ENCODE results near the gene MYL12A.
"Not testable (repeated sequence)": the region's sequence is repeated elsewhere in the genome, so short reads cannot be mapped to it uniquely, and the experiment has no call there.

The MYL12A gene

DNA sequence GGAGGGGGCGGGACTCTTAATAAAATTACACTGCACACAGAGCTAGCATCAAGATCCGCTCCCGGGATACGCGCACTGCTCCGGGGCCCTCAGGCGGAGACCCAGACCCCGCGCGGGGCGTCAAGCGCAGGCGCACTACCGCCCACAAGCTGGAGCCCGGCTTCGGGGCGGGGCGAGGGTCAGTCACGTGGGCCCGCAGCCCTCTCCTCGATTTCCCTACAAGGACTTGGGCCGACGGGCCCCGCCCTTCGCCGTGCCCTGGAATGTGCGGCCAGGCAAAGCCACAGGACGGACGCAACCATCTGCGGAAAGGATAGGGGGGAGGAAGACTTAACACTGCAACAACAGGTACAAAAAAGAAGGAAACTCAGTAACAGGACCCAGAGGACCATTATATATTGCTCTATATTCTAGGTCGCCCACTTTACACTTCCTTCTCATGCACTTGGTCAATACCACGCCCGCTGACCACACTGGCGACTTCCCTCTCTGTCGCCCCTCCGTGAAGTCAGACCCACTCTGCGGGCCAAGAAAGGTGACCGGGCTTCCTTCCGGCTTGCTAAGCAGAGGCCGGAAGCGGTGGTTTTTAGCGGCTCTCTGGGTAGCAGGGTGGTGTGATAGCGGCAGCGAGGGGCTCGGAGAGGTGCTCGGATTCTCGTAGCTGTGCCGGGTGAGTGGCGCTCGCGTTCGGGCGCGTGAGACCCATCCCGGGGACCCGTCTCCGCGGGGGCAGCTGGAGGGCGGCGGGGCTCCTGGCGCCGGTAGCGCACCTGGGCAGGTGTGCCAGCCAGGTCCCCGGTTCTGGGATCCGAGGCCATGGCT lies at the start of gene MYL12A:
TSS of gene MYL12A (plus strand) at position 562 of the 822 bp plus-strand sequence. CDS start 5,447 bp downstream, outside the sequence.
- DNase-seq: peak; percentile 94 to 97

DNA sequence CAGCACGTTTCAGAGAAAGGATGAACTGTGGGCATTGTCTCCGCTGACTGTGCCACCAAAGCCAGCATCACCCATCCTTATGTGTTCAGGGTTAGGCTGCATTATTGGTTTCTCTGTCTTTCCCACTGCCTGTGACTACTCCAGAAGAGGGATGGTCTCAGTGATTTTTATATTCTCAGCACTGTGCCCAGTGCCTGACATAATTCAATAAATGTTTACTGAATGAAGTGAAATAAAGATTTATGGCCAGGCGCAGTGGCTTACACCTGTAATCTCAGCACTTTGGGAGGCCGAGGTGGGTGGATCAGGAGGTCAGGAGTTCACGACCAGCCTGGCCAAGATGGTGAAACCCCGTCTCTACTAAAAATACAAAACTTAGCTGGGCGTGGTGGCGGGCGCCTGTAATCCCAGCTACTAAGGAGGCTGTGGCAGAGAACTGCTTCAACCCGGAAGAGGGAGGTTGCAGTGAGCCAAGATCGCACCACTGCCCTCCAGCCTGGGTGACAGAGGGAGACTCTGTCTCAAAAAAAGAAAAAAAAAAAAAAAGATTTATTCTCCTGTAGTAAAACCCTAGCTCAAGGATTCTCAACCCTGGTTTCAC lies 49.2 kb upstream of the MYL12A start:
- not testable (repeated sequence) for DNase-seq

DNA sequence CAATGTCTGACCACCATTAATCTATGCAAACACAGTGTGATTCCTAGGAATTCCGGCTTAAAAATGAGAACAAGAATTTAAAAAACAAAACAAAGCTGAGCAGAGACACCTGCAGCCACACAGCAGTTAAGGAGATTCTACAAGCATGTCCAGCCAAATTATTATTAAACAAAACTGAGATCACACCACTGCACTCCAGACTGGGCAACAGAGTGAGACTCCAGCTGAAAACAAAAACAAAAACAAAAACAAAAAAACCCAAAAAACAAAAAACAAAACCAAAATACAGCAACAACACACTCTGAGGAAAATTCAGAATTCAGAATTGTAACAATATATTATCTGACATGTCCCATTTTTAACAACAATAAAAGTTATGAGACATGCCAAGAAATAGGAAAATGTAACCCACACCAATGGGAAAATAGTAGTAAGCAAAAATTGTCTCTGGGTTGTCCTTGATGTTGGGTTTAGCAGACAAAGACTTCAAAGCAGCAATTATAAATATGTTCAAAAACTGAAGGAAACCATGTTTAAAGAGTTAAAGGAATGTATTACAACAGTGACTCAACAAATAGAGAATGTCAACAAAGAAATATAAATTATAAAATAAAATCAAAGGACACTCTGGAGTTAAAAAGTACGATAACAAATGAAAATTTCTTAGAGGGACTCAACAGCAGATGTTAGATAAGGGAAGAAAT lies 47.5 kb upstream of the MYL12A start:
- DNase-seq: no peak

DNA sequence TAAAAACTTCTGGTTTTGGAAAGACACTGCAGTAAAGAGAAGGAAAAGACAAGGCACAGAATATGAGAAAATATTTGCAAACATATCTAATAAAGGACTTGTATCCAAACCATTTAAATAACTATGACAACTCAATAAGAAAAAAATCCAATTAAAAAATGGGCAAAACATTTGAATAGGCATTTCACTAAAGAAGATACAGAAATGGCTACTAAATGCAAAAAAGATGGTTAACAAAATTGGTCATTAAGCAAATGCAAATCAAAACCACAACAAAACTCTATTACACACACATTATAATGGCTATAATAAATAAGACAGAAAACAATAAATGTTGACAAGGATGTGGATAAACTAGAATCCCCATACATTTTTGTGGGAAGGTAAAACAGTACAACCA lies 42.4 kb upstream of the MYL12A start:
- DNase-seq: no peak

DNA sequence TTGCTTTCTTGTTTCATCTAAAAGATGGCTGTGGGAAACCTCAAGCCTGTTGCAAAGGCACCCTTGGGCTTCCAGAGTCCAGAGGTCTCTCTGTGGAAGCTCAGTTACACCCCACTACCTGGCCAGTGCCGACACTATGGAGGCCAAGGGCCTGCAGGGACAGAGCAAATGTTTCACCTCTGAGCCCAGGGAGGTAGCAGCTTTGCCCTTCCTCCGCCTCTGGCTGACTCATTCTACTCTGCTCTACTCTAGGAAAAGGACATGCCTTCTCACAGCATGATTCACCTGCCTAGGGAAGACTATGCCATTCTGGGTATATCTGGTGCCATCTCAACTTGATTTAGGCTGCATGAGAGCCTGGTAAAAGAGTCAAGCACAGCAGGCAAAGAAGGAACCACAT lies 40.0 kb upstream of the MYL12A start:
- DNase-seq: no peak

DNA sequence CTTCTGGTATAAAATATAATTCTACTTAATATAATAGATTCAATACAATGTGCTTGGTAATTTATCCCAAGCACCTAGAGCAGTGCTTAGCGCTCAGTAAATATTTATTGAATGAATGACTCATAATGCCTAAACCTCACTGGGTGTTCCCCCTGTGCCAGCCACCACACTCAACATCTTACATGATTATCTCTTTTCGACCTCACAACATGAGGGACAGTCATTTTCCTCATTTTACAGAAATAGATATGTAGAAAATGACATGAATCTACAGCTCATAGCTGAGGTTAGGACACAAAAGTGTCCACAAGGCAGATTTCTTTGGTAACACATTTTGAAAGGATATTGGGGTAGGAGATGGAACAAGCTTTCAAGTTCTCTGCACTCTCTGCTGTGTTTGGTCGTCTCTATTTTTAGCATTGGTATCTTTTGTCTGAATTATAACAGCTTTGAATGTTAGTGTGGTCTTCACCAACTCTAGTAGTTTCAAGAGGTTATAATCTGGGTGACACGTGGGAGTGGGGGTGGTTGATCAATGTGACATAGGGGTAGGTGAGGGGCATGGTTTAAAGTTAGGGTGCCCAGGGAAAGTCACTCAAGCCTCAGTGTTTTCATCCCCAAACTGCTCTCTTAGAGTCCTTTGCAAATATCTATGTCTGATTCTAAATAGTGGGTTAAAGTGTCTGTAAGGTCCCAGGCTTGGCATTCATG lies 37.6 kb upstream of the MYL12A start:
- DNase-seq: no peak

DNA sequence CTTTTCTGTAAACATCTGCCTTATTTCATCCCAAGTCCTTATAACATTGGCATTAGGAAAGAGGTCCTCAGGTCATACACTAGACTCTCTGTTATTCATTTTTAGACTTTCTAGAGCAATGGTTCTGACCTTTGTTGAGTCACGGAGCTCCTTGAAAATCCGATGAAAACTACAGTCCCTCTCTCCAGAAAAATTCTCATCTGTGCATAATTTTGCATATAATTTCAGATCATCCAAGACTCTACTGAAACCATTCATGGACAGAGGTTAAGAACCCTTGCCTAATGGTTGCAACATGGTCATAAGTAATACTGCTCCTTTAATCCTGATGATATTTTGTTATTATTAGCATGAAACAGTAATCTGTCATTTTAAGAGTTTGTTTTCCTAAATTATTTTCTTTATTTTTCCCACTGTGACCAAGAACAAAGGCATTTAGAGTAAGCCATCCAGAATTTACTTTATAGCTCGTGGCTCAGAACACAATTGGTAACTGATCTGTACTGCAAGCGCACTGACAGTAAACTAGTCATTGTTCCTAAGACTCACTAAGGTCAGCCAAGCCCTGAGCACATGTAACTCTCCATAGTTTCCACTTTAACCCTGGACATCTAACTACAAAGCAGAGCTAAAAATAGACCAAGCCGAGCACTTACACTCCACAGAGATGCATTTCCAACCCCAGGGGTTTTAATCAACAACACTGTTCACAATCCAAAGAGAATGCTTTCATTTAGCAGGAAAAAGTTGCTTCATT lies 36.2 kb upstream of the MYL12A start:
- no peak for DNase-seq

DNA sequence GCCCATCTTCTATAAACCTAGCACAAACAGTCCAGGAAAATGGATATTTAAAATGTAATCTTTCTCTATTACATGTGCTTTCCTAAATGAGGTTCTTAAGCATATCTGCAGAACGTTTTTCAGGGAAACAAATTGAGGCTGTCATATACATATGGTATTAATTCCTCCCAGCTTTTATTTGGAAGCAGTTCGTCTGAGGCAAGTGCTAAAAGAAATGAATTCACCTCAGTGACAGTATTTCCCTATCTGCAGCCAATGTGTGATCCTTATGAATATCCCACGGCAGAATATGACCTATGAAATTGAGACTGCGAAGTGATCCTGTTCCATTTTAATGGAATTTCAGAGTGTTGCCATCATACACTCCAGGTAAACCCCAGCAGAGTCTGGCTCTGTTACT lies 34.9 kb upstream of the MYL12A start:
- DNase-seq: no peak

DNA sequence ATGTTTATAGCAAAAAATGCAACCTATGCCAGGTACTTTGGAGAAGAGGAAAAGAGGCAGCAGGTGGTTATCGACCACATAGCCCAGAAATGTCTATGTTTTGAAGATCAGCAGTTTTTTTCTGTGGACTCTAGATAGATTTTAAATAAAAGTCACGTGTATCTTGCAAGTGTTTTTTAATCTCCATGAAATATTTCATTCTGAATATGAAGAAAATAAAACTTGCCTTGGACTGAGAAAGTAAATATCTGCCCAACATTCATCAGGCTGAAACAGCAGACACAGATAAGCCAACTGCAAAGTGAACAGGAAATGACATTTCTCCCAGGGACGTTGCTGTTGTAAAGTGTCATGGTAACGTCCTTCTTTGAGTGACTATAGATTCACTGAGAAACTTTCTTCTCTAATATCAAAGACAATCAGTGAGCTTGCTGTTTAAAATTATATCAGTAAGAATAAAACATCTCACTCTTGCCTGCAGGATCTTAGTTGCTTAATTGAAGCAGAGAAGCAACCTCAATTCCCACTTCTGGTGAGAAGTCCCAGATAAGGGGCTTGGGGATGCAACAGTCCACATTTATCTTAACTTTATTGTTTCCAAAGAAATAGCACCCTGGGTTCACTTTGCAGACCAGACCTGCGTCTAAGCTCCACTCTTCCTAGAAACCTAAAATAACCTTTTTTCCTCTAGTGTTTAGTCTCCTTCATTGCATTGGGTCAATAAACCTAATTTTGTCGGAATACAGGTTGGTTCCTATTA lies 34.1 kb upstream of the MYL12A start:
- DNase-seq: peak; percentile 30 to 36

DNA sequence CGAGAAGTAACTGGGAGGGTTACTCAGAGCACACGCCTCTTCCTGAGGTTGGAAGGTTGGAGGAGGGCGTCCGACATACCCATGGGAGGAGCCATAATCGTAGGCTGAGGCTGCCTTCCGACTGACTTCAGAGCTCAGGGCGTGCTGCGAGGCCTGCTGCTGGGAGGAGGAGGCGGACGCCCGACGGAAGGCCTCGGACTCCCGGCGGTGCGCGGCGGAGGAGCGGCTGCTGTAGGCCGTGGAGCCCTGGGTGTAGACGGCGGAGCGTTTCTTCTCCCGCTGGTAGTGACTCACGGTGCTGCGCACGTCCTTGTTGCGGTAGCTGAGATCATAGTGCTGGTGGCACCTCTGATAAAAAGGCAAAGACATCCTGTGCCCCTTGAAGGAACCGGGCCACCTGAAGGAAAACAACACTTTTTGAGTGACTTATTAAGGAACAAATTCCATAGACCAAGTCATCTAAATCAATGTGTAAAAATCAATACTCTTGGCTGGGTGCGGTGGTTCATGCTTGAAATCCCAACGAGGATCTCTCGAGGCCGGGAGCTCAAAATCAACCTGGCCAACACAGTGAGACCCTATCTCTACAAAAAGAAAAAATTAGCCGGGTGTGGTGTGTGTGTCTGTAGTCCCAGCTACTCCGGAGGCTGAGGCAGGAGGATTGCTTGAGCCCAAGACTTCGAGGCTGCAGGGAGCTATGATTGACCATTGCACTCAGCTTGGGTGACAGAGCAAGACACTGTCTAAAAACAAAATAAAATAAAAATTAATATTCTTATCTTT lies 32.6 kb upstream of the MYL12A start:
- no peak for DNase-seq

DNA sequence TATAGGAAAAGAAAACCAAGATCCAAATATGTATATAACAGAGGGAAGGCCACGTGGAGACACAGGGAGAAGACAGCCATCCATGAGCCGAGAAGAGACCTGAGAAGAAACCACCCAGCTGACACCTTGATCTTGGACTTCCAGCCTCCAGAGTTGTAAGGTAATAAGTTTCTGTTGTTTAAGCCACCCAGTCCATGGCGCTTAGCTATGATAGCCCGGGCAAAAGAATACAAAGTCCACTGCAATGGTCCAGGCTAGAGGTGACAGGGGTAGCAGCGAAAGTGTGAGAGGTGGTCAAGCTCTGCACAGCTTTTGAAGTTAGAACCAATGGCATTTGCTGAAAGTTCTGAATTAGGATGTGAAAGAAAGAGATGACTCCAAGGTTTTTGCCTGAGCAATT lies 30.6 kb upstream of the MYL12A start:
- DNase-seq: no peak

DNA sequence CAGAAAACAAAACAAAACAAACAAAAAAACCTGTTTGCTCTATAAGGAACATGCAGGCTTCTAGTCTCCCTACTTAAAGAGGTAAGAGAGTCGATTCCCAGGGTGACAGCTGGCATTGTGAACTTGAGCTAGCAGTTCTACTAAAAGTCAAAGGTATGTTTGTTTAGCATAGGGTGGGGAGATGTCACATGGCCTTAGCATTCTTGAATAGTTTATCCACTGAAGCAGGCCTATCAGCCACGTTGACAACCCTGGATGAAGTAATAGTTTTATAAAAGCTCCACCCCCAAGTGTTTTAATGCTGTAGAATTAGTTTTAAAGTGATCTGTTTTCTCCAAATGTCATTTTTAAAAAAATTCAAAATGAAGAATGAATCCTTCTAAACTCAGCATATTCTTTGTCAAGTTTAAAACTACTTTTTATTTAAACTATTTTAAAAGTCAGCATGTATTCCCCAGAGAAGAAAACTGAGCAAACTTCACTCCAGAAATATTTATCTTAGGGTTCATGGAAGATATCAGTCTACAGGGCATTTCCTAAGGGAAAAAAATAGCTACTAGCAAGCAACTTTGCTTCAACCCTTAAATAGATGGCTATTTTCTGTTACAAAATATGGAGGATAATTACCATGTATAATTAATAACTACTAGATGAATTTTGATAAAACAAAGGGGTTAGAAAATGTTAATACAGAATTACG lies 29.5 kb upstream of the MYL12A start:
- DNase-seq: no peak

DNA sequence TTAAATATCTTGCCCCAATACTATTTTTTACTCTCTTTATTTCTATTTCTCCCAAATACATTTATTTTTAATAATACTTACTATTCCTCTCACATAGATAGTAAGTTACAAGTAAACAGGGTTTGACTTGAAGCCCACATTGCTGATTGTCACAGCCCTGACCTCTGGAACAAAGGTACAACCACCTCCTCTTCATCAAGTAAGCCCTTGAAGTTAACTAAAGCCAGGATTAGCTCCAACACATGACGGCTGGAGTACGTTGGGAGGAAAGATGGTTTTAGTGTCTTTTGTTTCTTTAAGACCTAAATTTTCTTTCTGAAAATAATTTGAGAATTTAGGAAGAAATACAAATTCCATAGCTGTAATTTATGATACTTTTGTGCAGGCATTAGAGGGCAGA lies 28.8 kb upstream of the MYL12A start:
- DNase-seq: no peak

DNA sequence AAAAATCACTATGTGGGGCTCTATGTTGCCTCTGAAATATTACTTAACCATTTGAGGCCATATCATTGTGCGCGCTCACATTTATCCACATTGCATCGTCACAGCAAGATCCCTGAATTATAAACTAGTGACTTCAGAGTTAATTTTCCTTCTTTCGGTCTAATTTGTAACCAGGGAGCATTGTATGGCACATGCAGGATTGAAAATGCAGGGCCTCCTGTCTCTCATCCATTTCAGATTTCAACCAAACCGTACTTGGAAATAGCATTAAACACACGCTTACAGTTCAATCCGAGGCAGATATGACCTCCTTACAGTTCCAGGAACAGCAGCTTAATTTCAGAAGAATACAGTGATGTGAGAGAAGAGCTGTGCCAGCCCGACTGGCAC lies 28.4 kb upstream of the MYL12A start:
- DNase-seq: no peak

DNA sequence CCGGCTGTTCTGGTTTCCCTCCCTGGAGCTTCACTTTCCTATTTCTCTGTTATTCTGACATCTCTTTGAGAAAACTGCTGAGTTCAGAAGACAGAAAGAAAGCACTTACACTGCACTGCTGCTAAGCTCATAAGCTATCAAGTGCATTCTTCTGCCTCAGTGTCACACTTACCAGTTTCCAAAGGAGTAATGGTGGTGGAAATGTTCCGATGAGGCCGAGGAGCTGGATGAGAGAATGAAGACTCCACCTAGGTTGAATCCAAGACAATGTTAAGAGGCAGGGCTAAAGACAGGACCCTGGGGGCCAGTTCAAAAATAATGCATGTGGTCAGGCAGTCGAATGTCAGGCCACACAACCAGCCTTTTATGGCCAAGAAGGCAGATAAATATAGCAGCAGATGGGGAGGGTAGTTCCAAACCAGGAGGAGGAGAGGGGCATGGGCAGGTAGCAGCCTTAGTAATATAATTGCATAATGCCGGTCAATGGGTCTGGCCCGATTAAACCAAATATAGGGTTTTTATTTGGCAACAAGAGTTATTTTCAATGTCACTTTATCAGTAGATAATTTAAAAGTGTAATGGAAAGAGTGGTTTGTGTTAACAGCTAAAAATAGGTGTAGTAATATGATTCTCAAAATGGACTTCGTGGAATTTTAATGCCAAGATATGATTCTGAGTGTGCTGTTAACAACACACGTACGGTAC lies 27.8 kb upstream of the MYL12A start, which contains the start of gene MYOM1:
TSS of gene MYOM1 (minus strand) at position 338 of the 705 bp plus-strand sequence. CDS start 4,745 bp downstream, outside the sequence.
- DNase-seq: no peak

DNA sequence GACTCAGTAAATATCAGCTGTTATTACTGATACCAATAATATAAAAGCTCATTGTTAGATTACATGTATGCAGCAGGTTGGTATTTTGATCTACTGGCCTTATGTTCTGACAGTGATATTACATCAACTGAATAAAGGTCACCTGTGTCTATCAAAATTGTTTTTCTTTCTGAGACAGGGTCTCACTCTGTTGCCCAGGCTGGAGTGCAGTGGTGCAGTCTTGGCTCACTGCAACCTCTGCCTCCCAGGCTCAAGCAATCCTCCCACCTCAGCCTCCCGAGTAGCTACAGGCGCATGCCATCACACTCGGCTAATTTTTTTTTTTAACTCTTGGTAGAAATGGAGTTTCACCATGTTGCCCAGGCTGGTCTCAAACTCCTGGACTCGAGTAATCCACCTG lies 26.7 kb upstream of the MYL12A start:
- DNase-seq: not testable (repeated sequence)

DNA sequence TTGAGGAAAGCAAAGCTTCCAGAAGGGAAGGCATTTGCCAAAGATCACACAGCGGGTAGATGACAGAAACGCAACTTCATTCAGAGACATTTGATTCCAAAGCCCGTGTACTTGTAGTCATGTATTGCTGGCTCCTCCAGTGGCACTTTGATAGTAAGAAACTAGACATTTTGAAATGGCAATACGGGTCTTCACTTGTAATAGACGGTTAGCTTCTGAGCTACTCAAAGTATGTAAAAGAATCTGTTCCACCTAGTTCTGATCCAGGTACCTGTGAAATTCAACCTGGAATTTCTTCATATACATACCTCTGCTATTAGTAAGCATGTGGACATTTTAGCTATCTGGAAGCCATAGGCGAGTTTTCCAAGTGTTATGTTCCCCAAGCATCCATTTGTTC lies 26.1 kb upstream of the MYL12A start:
- DNase-seq: no peak

DNA sequence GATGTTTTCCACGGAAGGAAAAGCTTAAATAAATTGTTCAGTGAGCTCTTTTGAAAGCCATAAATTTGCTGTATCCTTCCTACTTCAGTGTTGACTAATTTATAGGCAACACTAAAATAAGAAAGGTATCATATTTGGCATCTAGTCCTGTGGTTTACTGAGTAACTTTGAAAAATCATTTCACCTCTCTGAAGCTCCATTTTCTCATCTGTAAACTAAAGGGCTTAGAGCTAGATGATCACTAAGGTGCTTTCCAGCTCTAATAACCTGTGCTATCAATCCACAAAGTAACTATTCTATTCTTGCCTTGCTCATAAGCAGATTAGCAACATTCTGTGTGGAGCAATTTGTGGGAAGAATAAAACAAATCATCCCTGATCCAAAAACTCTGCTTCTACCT lies 24.2 kb upstream of the MYL12A start:
- no peak for DNase-seq

DNA sequence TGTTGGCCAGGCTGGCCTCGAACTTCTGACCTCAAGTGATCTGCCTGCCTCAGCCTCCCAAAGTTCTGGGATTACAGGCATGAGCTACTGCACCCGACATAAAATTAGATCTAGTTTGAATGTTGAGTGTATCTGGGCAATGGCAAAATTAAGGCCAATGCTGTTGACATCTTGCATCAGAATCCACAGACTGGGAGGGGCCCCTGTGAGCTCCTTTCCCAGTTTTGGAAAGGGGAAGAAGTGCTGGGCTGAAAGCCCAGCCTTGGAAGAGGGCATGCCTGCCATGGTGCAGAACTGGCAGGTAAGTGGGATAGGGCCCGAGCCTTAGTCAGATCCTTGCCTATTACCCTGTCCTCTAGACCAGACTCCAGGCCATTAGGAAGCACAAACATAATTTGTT lies 23.4 kb upstream of the MYL12A start:
- DNase-seq: no peak

DNA sequence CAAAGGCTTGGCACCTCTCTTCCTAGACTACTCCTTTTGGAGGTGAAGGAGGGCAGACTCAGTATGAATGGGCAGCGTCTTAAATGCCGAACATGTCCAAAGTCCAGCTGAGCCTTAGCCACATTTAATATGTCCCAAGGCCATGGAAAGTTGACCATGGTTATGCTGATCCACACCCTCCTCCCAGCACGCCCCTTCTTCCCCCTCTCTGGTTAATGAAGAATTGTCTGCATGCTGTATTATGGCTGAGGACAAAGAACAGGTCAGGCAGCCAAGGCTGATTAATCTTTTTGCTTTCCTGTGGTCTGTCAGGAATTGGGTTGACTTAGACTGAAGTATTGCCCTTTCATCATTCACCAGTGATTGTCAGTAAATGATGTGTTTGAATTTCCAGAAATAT lies 22.0 kb upstream of the MYL12A start:
- no peak for DNase-seq
